GM19463 (cell line): ENCODE results near the gene DLG2.

Source experiments
- ATAC-seq: cut with Tn5 transposase; IDR thresholded peaks from one replicate; pipeline ENCODE4 v1.9.1; 2021; ENCODE audit warnings: mild to moderate bottlenecking, moderate library complexity; ENCODE audit not compliant: unreplicated experiment

DLG2 gene

DNA sequence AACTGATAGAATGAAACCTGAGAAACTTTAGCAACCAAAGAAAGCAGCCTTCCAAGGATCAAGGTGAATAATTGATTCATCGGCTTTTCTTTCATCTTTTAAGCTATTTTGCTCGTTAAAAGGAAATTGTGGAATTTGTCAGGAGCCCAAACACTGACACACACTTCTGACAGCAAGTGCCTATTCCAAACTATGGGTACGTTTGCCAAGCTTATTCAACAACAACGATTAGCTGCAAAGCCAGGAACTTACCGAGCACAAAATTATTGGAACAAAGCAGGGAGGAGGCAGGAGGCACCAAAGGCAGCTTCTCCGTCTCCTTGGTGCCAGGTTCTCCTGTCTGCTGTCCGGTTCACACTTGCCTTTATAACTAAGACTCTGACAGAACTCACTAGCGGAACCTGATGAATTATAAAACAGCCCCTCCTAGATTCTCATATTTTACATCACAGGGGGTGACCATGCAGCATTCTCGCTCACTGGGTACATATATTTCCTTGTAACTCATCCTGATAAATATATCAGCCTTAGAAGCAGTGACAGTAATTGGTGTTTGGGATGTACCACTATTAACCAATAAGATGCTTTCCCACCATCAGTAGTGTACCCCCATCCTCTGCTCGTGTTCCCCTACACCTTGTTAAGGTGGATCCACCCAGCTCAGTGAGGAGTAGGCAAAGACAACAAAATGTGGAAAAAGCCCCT, 1945.1 kb downstream of the DLG2 start:
- ATAC-seq: no peak

DNA sequence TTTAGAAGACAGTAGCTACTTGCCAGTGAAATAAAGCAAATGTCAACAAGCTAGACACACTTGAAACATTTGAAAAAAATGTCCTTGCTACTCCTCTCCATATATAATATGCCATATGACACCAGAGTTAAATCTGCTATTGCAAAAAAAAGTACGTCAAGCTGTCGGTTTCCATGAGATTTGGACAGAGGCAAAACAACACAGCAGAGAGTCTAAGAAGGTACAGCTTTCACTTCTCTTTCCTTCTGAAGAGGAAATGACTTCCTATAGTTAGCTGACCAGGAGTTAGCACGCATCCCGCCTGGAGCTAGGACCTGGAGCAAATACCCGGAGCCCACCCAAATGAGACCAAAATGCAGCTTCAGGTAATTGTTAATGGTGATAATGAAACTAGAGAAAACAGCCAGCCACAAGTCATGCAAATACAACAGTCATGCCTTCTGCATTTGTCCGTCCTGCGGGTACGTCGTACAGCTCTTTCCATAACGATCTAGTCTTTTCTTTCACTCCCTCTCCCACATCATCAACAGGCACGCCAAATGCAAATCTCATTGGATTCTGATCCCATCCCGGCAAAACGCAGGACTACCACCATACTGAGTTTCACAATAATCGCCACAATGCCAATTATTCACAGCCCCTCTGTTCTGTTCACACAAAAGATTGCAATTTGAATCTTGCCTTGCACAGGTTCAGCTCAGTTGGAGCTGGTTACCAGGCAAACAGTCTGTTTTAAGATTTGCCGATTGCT, 1945.9 kb downstream of the DLG2 start:
- peak; percentile 56 for ATAC-seq

DNA sequence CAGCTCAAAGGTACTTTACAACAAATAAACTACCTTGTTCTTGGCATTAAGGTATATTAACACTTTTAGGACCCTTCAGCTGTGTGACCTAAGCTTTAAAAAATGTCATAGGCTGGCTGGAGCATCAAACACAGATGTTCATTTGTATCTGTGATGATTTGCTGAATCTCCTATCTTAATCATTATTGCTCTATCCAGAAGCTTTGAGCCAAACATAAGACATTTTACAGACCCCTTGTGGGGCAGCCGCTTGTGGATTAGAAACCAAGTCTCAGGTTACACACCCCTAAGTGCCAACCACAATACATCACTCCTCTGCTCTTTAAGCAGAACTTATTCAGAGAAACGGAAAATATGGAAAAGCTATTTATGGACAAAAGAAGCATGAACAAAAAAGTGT, 1946.8 kb downstream of the DLG2 start:
- no peak for ATAC-seq

DNA sequence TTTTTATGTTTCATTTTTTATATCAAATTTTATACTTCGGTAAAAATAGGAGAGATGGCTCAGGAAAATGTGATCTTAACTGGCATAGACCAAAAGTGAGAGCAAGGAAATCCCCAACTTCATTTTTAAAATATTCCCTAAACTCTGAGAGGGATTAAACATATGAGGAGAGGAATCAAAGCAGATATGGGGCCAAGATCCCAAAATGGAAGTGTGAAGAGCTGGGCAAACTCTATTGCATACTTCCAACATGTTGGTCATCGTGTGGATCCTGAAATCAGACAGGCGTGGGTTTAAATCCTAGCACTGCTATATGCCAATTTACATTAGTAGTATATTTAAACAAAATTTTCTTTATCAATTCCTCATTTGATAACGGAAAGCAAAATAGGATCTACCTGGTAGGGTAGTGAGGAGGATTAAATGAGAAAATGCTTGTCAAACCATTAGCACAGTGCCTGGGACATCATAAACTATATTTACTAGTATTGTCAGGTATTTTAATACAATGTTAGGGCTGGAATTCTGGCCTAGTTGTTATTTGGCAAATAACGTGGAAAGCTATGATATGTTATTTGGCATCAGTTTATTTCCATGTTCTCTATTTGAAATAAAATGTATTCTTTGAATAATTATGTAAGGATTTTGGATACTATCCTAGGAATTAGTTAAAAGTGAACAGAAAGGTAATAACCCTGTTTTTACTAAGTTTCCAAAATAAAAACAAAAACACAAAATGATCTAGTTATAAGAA, 1948.1 kb downstream of the DLG2 start:
- ATAC-seq: no peak

GRCh38 chr11:83677730-83678129, 1949.4 kb downstream of the DLG2 start:
- no peak for ATAC-seq

GRCh38 chr11:83676056-83676601, 1951.0 kb downstream of the DLG2 start:
- ATAC-seq: no peak

DNA sequence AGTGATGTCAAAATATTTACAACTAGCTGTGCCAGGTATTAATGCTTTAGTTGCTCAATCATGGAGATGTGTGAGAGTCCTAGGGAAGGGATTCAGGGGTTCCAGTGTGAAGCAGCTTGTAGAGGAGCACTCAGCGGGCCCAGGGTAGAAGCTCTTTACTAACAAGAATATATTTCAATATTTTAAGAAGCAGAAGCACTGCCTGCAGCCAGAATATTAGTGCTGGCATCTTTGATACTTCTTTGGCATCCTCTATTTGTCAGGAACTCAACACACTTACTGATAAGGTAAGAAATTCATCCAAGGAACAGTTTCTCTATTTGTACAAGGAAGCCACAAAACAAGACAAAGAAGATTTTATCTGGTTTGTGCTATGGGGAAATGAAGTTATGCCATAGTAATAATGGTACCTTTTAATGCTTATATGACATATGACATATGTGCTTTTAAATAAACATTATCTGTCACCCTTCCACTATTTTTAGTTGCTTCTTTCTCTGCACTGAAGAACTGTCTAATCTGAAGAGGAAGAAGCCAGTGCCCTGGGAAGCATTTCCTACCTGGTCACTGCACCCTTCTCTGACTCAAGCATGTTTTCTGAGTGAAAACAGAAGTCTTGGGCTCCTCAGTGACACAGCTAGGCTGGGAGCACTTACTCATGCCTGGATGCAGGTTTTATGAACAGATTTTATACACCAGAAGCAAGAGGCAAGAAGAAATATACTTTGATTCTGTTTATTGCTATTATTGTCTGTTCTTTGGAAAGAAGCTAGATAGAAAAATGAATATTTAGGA, 1952.8 kb downstream of the DLG2 start:
- no peak for ATAC-seq

DNA sequence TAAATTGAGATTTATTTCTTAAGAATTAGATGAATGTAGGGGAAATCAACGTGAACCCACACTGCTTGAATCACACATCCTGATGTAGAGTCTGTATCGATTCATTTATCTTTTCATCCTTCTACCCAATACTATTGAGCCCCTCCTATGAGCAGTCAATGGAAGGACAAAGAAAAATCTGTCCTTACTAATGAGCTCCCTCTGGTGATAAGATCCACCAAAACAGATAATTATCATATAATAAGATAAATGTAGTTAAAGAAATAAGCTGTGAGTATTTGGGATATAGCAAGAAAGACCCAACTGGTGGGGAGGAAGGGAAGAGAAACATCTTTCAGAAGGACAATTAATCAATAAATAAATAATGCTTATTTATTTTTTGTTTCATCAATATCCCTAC, 1955.9 kb downstream of the DLG2 start:
- no peak for ATAC-seq

DNA sequence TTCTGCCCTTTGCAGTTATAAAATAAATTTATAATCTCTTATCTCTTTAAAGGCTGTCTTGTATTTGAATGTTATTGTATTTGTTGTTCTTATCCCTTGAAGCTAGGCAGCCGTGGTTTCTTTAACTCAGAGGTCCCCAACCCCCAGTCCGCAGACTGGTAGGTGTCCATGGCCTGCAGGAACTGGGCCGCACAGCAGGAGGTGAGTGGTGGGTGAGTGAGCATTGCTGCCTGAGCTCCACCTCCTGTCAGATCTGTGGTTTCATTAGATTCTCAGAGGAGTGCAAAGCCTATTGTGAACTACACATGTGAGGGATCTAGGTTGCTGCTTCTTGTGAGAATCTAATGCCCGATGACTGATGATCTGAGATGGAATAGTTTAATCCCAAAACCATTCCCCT, 1961.0 kb downstream of the DLG2 start:
- no peak for ATAC-seq

DNA sequence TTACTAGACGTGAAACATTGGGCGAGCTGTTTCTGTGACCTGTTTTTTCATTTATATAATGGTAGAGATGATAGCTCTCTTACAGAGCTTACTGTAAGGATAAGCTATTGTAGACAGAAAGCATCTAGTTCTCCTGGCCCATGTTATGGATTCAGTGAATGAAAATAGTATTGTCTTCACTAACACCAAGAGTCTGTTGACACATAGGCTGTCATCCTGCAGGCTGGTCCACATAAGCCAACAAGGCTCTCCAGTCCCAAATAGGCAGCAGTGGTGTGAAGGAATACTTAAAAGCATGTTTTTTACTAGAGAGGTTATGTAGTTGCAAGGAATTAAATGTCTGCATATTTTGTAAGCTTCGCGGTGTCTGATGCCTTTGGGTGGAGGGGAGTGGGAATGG, 1963.2 kb downstream of the DLG2 start:
- ATAC-seq: no peak

GRCh38 chr11:83663446-83663845, 1963.7 kb downstream of the DLG2 start:
- no peak for ATAC-seq

GRCh38 chr11:83662494-83662893, 1964.7 kb downstream of the DLG2 start:
- ATAC-seq: no peak

DNA sequence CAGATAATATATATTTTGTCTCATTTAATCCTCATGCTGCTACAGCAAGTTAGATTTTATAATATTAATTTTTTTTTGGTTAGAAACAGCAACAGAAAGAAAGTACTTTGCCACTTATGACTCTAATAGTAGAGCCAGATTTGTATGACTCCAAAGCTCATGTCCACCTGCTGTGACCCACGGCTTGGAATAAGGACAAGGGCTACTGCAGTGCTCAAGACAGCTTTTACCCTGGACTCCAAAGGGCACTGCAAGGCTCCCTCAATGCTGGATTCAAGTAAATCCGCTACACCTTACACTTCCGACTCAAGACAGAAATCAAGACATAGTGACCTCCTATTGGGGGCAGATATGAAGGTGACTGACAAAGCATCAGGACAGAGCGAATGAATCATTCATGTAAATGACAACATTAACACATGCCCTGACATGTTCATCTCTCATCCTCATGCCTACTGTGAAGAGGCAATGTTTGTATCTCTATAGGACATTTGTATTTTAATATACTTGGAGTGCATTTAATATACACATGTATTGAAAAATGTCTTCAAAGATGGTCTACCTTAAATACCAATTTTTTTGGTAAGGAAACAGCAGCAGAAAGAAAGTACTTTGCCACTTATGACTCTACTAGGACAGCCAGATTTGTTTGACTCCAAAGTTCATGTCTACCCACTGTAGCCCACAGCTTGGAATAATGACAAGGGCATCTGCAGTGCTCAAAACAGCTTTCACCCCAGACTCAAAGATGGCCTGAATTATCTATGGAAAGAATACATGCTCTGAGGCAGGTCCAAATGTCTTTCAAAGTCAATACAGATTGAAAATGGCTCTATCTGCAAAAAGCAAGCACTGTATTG, 1965.4 kb downstream of the DLG2 start:
- no peak for ATAC-seq

DNA sequence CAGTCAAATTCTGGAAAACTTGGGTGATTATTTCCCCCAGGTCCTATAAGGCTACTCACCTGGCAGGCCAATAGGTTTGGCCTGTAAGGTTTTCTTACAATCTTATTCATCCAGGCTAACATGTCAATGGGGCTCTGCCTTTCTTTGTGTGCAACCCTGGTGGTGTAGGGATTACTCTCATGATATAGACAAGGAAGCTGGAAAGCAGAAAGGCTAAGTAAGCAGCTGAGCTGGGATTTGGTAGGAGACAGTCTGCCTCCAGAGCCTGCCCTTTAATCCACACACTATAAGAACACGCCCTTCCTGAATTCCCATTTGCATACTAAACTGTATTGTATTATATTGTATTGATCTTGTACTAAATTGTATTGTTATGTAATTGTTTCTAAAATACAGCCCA, 1967.7 kb downstream of the DLG2 start:
- ATAC-seq: no peak

DNA sequence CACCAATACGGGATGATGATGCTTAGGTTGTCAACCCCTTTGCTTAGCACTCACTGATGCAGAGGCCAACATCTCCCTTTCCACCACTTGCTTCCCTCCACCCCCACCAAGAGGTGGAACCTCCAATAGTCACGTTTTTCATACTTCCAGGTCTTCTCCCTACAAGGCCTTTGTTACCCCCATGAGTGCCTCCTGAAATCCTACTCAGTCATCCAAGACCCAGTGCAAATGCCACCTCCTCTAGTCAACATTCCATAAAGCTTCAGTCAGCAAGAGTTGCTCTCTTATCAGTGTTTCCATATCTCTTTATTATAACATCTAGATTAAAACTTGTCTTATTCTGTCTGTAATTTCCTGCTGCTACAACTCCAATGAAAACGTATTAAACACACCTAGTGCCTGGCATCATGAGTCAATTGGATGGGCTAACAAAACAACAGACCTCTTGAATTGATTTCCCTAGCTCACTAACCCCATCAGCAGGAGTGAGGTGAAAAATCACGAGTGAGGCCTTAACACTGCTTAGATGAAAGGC, 1970.3 kb downstream of the DLG2 start:
- ATAC-seq: no peak

- ATAC-seq: no peak
Measured at GRCh38 chr11:83655976-83656375, 1971.2 kb downstream of the DLG2 start.

DNA sequence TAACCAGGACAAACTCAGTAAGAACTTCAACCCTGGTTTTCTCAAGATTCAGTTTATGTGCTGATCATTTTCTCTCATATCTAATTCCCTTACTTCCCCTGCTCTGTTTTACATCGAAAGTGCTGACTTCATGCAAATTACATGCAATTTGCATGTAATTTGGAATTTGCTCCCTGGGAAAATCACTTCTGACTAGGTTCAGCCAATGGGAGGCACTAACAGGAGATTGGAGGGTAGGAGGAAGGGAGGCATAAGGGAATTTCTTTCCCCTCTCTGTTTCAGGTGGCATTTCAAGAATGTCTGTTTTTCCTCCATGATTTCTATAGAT, 1977.7 kb downstream of the DLG2 start:
- ATAC-seq: no peak

DNA sequence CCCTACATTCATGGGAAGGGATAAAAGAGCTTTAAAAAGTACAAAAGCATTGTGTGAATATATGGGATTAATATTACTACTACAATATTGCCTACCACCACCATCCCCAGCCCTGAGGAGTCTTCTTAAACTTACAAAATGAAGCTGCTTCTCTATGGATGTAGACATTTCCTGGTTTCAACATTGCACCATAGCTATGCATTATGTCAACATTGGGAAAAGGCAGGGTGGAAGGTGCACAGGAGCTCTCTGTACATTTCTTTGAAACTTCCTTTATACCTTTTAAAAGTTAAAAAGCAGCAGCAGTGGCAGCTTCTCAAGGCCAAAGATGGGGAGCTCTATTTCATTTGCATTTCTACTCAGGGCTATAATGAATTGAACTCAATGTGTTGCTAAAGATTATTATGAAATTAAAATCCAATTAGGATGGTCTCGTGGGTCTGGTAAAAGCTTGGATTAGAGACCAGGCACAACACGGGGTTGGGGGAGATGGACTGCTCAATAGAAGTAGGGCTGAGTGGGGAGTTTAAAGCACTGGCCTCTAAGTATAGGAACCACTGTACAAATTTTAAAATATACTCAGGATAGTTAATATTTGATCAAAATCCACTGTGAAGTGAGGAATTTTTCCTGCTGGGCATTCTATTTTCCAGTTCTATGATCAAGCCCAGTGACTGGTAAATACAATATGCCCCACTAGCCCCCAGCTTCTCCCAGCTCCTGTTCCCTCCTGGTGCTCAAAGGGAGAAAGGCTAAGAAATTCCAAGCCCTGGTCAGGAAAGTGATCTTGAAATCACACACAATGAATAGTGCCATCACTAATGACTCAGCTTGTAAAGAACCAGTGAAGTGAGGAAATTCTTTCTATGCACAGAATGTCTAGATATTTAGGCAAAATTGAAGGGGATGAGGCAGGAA, 1978.3 kb downstream of the DLG2 start:
- no peak for ATAC-seq

- no peak for ATAC-seq
Measured at GRCh38 chr11:83645561-83645960, 1981.6 kb downstream of the DLG2 start.
